ENCODE data around the gene ATP7B.

Gene ATP7B

GRCh38 chr13:51925865-51926527 lies 85.3 kb downstream of the ATP7B start:
- H3K36me3 ChIP-seq (ENCODE audit: insufficient read depth, insufficient read length, low read length): no peaks in the 10 kb centered on the region
- H3K4me1 ChIP-seq (ENCODE audit: insufficient read depth, insufficient read length): peaks cover 3% of the 10 kb centered on the region
- no peak overlapping the region for H3K4me3 ChIP-seq (ENCODE audit: insufficient read length, low read depth)
- H3K27me3 ChIP-seq (ENCODE audit: insufficient read depth, insufficient read length): no peaks in the 10 kb centered on the region
- no peak for TF ChIP-seq YY1 (IDR thresholded peaks at IDR 0.05; ENCODE audit: insufficient read depth, insufficient read length)
- TF ChIP-seq SUZ12 (IDR thresholded peaks at IDR 0.05; ENCODE audit: extremely low read depth, insufficient read depth, insufficient read length): no peak
- no peak for TF ChIP-seq ZNF274 (IDR thresholded peaks at IDR 0.05; ENCODE audit: low read depth, low read length)
- H3K9ac ChIP-seq (ENCODE audit: insufficient read length, low read depth): no peak overlapping the region
- no peaks in the 10 kb centered on the region for H3K9me3 ChIP-seq (ENCODE audit: insufficient read depth, low read length)
- DNase-seq (ENCODE audit: low read depth, low spot score): no peak

GRCh38 chr13:51924756-51925544 lies 86.3 kb downstream of the ATP7B start:
- no peaks in the 10 kb centered on the region for H3K27me3 ChIP-seq (ENCODE audit: insufficient read depth, insufficient read length)
- no peak for DNase-seq (ENCODE audit: low read depth, low spot score)
- TF ChIP-seq YY1 (IDR thresholded peaks at IDR 0.05; ENCODE audit: insufficient read depth, insufficient read length) (no peak), ZNF274 (IDR thresholded peaks at IDR 0.05; ENCODE audit: low read depth, low read length) (no peak), SUZ12 (IDR thresholded peaks at IDR 0.05; ENCODE audit: extremely low read depth, insufficient read depth, insufficient read length) (no peak)
- H3K9ac ChIP-seq (ENCODE audit: insufficient read length, low read depth): no peak overlapping the region
- H3K4me3 ChIP-seq (ENCODE audit: insufficient read length, low read depth): no peak overlapping the region
- peaks cover 3% of the 10 kb centered on the region for H3K4me1 ChIP-seq (ENCODE audit: insufficient read depth, insufficient read length)
- no peaks in the 10 kb centered on the region for H3K36me3 ChIP-seq (ENCODE audit: insufficient read depth, insufficient read length, low read length)
- no peaks in the 10 kb centered on the region for H3K9me3 ChIP-seq (ENCODE audit: insufficient read depth, low read length)

DNA sequence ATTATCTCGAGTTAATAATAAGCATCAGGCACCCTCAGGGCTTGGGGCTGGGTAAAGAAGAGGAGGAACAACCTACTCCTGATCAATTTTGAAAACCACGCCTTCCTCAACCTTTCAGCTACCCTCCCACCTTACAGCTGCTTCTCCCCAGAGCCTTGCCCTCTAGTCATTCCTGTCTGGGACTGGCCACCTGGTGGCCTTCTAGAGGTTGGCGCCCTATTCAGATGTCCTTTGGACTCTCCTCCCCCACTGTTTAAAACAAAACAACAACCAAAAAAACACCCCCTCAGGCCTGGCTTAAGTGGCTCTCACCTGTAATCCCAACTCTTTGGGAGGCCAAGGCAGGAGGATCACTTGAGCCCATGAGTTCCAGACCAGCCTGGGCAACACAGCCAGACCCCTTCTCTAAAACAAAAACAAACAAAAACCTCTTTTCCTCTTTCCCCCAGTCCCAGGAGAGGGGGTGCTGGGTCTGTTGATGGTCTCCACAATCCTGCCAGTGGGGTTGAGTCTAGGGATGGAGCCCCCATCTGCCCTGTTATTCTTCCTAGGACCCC lies 87.2 kb downstream of the ATP7B start:
- H3K27me3 ChIP-seq (ENCODE audit: insufficient read depth, insufficient read length): no peaks in the 10 kb centered on the region
- H3K4me3 ChIP-seq (ENCODE audit: insufficient read length, low read depth): no peak overlapping the region
- DNase-seq (ENCODE audit: low read depth, low spot score): no peak
- H3K9ac ChIP-seq (ENCODE audit: insufficient read length, low read depth): no peak overlapping the region
- H3K36me3 ChIP-seq (ENCODE audit: insufficient read depth, insufficient read length, low read length): no peaks in the 10 kb centered on the region
- TF ChIP-seq ZNF274 (IDR thresholded peaks at IDR 0.05; ENCODE audit: low read depth, low read length) (no peak), SUZ12 (IDR thresholded peaks at IDR 0.05; ENCODE audit: extremely low read depth, insufficient read depth, insufficient read length) (no peak), YY1 (IDR thresholded peaks at IDR 0.05; ENCODE audit: insufficient read depth, insufficient read length) (no peak)
- H3K9me3 ChIP-seq (ENCODE audit: insufficient read depth, low read length): no peaks in the 10 kb centered on the region
- H3K4me1 ChIP-seq (ENCODE audit: insufficient read depth, insufficient read length): peaks cover 3% of the 10 kb centered on the region

DNA sequence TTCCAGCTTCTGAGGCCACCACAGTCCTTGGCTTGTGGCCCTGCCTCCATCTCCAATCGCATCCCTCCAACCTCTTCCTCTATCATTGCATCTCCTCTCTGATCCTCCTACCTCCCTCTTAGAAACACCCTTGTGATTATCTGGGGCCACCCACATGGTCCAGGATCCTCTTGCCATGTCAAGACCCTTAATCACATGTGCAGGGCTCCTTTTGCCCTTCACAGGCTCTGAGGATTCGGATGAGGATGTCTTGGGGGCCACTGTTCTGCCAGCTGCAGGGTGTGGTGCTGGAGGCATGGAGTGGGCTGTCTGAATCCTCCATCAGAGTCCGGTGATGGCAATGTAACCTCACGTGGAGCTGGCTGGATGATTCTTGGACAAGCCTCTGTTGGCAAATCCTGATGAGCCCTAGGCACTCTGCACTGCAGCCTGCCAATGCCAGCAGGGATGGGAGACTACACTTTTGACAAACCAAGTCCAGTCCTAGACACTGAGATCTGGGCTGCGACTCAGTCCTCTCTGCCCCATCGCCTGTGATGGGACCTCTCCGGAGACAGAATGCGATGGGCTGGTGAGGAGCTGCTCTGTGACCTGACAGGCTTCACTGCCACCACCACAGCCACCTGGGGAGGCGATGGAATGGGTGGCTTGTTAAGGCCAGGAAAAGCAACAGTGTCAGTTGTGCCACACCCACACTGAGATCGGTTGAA lies 88.3 kb downstream of the ATP7B start:
- Histone ChIP-seq H3K9ac (ENCODE audit: insufficient read length, low read depth) (no peak overlapping the region), H3K4me1 (ENCODE audit: insufficient read depth, insufficient read length) (peaks cover 3% of the 10 kb centered on the region), H3K36me3 (ENCODE audit: insufficient read depth, insufficient read length, low read length) (no peaks in the 10 kb centered on the region), H3K27me3 (ENCODE audit: insufficient read depth, insufficient read length) (no peaks in the 10 kb centered on the region), H3K4me3 (ENCODE audit: insufficient read length, low read depth) (no peak overlapping the region), H3K9me3 (ENCODE audit: insufficient read depth, low read length) (no peaks in the 10 kb centered on the region)
- TF ChIP-seq SUZ12 (IDR thresholded peaks at IDR 0.05; ENCODE audit: extremely low read depth, insufficient read depth, insufficient read length) (no peak), ZNF274 (IDR thresholded peaks at IDR 0.05; ENCODE audit: low read depth, low read length) (no peak), YY1 (IDR thresholded peaks at IDR 0.05; ENCODE audit: insufficient read depth, insufficient read length) (no peak)
- DNase-seq (ENCODE audit: low read depth, low spot score): no peak

DNA sequence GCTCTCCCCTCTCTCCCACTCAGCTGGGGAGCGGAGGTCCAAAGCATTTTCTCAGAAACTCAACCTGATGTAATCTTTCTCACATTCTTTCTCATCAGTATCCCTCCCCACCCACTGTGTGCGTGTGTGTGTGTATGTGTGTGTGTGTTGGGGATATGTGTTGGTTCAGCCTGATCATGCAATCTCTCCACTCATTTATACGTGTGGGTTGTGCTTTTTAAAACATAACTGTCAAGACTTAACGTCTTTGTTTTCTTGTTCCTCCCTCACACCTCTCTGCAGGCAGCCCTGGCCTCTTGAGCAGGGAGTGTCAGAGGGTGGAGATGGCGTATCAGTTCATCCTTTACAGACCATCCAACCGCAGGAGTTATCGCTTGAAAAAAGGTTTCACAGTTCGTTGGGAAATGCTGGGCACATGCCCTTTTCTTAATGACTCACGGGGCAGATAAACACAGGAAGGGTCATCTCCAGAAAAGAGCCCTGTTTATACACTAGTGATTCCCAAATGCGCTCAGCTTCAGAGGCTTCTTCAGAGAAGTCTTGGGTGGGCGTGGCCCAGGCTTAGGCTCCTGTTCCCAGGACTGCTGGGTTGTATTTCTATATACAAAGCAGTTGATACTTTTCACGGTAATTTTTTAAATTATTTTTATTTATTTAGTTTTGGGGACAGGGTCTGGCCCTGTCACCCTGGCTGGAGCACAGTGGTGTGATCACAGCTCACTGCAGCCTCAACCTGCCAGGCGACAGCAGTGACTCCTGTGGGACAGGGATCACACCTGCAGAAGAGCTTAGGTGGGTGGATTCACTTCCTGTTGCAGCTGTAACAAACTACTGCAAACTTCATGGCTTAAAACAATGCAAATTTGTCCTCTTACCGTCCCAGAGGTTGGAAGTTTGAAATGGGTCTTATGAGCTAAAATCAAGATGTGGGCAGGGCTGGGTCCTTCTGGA lies 89.2 kb downstream of the ATP7B start:
- Histone ChIP-seq H3K27me3 (ENCODE audit: insufficient read depth, insufficient read length) (no peaks in the 10 kb centered on the region), H3K9me3 (ENCODE audit: insufficient read depth, low read length) (no peaks in the 10 kb centered on the region), H3K4me1 (ENCODE audit: insufficient read depth, insufficient read length) (peaks cover 3% of the 10 kb centered on the region), H3K4me3 (ENCODE audit: insufficient read length, low read depth) (no peak overlapping the region), H3K36me3 (ENCODE audit: insufficient read depth, insufficient read length, low read length) (no peaks in the 10 kb centered on the region), H3K9ac (ENCODE audit: insufficient read length, low read depth) (no peak overlapping the region)
- DNase-seq (ENCODE audit: low read depth, low spot score): no peak
- TF ChIP-seq SUZ12 (IDR thresholded peaks at IDR 0.05; ENCODE audit: extremely low read depth, insufficient read depth, insufficient read length) (no peak), ZNF274 (IDR thresholded peaks at IDR 0.05; ENCODE audit: low read depth, low read length) (no peak), YY1 (IDR thresholded peaks at IDR 0.05; ENCODE audit: insufficient read depth, insufficient read length) (no peak)

- Histone ChIP-seq H3K4me3 (ENCODE audit: insufficient read length, low read depth) (no peak overlapping the region), H3K27me3 (ENCODE audit: insufficient read depth, insufficient read length) (no peaks in the 10 kb centered on the region), H3K9ac (ENCODE audit: insufficient read length, low read depth) (no peak overlapping the region), H3K4me1 (ENCODE audit: insufficient read depth, insufficient read length) (peaks cover under 1% of the 10 kb centered on the region), H3K9me3 (ENCODE audit: insufficient read depth, low read length) (no peaks in the 10 kb centered on the region), H3K36me3 (ENCODE audit: insufficient read depth, insufficient read length, low read length) (no peaks in the 10 kb centered on the region)
- TF ChIP-seq SUZ12 (IDR thresholded peaks at IDR 0.05; ENCODE audit: extremely low read depth, insufficient read depth, insufficient read length) (no peak), ZNF274 (IDR thresholded peaks at IDR 0.05; ENCODE audit: low read depth, low read length) (no peak), YY1 (IDR thresholded peaks at IDR 0.05; ENCODE audit: insufficient read depth, insufficient read length) (no peak)
- DNase-seq (ENCODE audit: low read depth, low spot score): no peak
Measured at GRCh38 chr13:51920786-51921185, 90.5 kb downstream of the ATP7B start.

Measured in NT2/D1 (cell line).